Gastrocnemius medialis (tissue), 4 donors: Measurements from ENCODE around the gene SEPHS1. TPM values are rescaled to one million over a fixed set of nuclear protein-coding genes. Genes with fewer than 3 reads are reported as not detected.

ENCODE experiments used
- ATAC-seq, 2 donors: fragments of 150-250 bp; one replicate each; pipeline ENCODE4 v1.9.1; 2016
- DNase-seq, 2 donors: peaks; one replicate each; pipeline ENCODE4 v3.0.0-alpha.2; 2019
- H3K27ac ChIP-seq, 4 donors: fragments of 200-600 bp; sonication (generic); 1 replicate in 1 of 4; 2 replicates in 3 of 4; pipeline ENCODE4 v1.5.1; 2016 to 2018; ENCODE audit warnings: mild to moderate bottlenecking in 2 of 4, moderate library complexity in 1 of 4
- H3K27me3 ChIP-seq, 3 donors: fragments of 200-600 bp; sonication (generic) in 2 of 3; 1 replicate in 1 of 3; 2 replicates in 2 of 3; pipeline versions ENCODE4 v1.5.1 to v1.6.0; 2016 to 2019; ENCODE audit warnings: mild to moderate bottlenecking in 1 of 3, moderate library complexity in 1 of 3
- H3K36me3 ChIP-seq, 2 donors: fragments of 200-600 bp; sonication (generic) in 1 of 2; one replicate each; pipeline ENCODE4 v1.5.1; 2017 to 2018
- H3K4me1 ChIP-seq, 2 donors: fragments of 200-600 bp; sonication (generic) in 1 of 2; one replicate each; pipeline ENCODE4 v1.5.1; 2016 to 2017; ENCODE audit warnings: mild to moderate bottlenecking in 2 of 2
- H3K4me3 ChIP-seq, 4 donors: fragments of 200-600 bp; sonication (generic) in 3 of 4; 1 replicate in 1 of 4; 2 replicates in 3 of 4; pipeline ENCODE4 v1.5.1; 2016 to 2019; ENCODE audit warnings: mild to moderate bottlenecking in 2 of 4
- H3K9me3 ChIP-seq, 3 donors: fragments of 200-600 bp; sonication (generic) in 2 of 3; 1 replicate in 1 of 3; 2 replicates in 2 of 3; pipeline ENCODE4 v1.5.1; 2016 to 2019
- CTCF ChIP-seq, 5 experiments: fragments of 450-650 bp in 3 of 5; fragments of 200-600 bp in 2 of 5; sonication (generic) in 2 of 5; IDR thresholded peaks in 4 of 5; conservative IDR thresholded peaks in 1 of 5; 1 replicate in 4 of 5; 2 replicates in 1 of 5; pipeline ENCODE4 v1.5.1; 2016 to 2019; ENCODE audit warnings: antibody characterized with exemption in 5 of 5, mild to moderate bottlenecking in 3 of 5, moderate library complexity in 3 of 5
- POLR2A ChIP-seq, 2 donors: fragments of 450-650 bp; IDR thresholded peaks; one replicate each; pipeline ENCODE4 v1.6.1; 2017; ENCODE audit warnings: antibody characterized with exemption in 2 of 2, mild to moderate bottlenecking in 2 of 2, moderate library complexity in 2 of 2
- in situ Hi-C, 4 donors: fragments of 200-750 bp; cut with MboI; loops; one replicate each; pipeline versions ENCODE4 v1.15.0 to v1.8.0; 2017; ENCODE audit warnings: low sequenced_read_pairs in 4 of 4
- intact Hi-C: fragments of 100-400 bp; cut with DNase I; formaldehyde crosslinking; loops from one replicate; pipeline ENCODE4 v1.15.1; 2023; ENCODE audit warnings: low total_unique reads
- total RNA-seq, 4 donors: library from RNA; depleted of rRNA; stranded (reverse); fragments of >200 nt; gene quantifications; one replicate each; pipeline versions ENCODE4 v1.1.0 to v1.2.3, GENCODE V29; 2016

The SEPHS1 gene
- total RNA-seq, 4 donors from 2014 or later, result 22.4 to 29.7 (median 27.9) TPM

GRCh38 chr10:13360587-13360986 lies 12.5 kb upstream of the SEPHS1 start:
- in situ Hi-C loops, result loop anchor here in 2 of 4 donors (25.0 kb wide), 2 partner anchors 177 to 227 kb away; partner anchors contain the start of genes BEND7 (in 1 of the 2) and PRPF18 (in 1 of the 2)
- no peak for TF ChIP-seq POLR2A (IDR thresholded peaks at IDR 0.05)
- TF ChIP-seq CTCF (IDR thresholded peaks at IDR 0.05 in 4 of 5, conservative IDR thresholded peaks at IDR 0.05 in 1 of 5), result no peak
- intact Hi-C loops, result no loop called here

DNA sequence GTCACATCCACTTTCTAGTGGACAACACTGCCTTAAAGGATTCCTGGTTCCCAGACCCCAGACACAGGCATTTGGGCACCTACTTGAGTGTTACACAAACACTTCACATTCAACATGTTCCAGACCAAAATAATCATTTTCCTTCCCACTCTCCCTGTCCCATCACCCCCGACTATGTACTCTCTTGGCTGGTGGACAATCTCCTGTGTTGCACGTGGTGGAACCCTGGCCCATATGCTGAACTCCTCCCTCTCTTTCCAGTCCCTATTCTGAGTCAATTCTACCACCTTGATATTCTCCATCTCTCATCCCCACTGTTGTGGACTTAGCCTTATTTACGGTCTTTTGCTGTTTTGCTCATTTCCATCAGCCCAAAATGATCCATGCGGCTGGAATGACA lies 8.3 kb upstream of the SEPHS1 start:
- DNase-seq (no peak), ATAC-seq (no peak)
- in situ Hi-C loops (loop anchor here in 2 of 4 donors (25.0 kb wide), 2 partner anchors 181 to 231 kb away; partner anchors contain the start of genes BEND7 (in 1 of the 2) and PRPF18 (in 1 of the 2)), intact Hi-C loops (no loop called here)
- H3K4me1 ChIP-seq, result no peaks in the 10 kb centered on the region
- no peaks in the 10 kb centered on the region for H3K9me3 ChIP-seq
- H3K27me3 ChIP-seq, result peaks cover 0 to 23% (median 16%) of the 10 kb centered on the region in 3 donors
- no peak overlapping the region for H3K4me3 ChIP-seq
- no peaks in the 10 kb centered on the region for H3K36me3 ChIP-seq
- H3K27ac ChIP-seq, result no peak overlapping the region
- no peak for TF ChIP-seq CTCF (IDR thresholded peaks at IDR 0.05 in 4 of 5, conservative IDR thresholded peaks at IDR 0.05 in 1 of 5)
- TF ChIP-seq POLR2A (IDR thresholded peaks at IDR 0.05), result no peak

More at GRCh38 chr10:13360587-13360986, 12.5 kb upstream of the SEPHS1 start:
- DNase-seq (no peak), ATAC-seq (no peak)
- no peaks in the 10 kb centered on the region for H3K4me1 ChIP-seq
- no peaks in the 10 kb centered on the region for H3K36me3 ChIP-seq
- H3K4me3 ChIP-seq, result no peak overlapping the region
- no peaks in the 10 kb centered on the region for H3K27me3 ChIP-seq
- H3K27ac ChIP-seq, result no peak overlapping the region
- H3K9me3 ChIP-seq, result no peaks in the 10 kb centered on the region

DNA sequence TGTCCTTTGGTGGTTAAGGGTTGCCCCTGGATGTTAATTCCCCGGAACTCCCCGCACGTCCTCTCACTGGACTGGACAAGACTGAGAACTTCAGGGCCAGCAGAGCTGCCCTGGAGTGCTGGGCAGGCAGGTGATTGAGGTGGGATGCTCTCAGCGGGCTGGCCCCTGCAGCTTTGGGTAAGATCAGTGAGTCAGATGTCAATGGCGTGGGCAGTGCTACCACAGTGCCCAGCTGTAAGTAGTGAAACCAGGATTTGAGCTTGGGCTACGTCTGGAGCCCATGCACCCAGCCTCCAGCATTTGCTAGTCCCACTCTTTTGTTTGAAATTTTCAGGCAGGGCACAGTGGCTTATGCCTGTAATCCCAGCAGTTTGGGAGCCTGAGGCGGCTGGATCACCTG lies 6.7 kb upstream of the SEPHS1 start:
- no peak overlapping the region for H3K27ac ChIP-seq
- no peaks in the 10 kb centered on the region for H3K9me3 ChIP-seq
- TF ChIP-seq POLR2A (IDR thresholded peaks at IDR 0.05) (no peak), CTCF (IDR thresholded peaks at IDR 0.05 in 4 of 5, conservative IDR thresholded peaks at IDR 0.05 in 1 of 5) (no peak)
- H3K4me3 ChIP-seq, result no peak overlapping the region
- DNase-seq (no peak), ATAC-seq (no peak)
- H3K36me3 ChIP-seq, result no peaks in the 10 kb centered on the region
- H3K27me3 ChIP-seq, result peaks cover 0 to 23% (median 16%) of the 10 kb centered on the region in 3 donors
- peaks cover 5% of the 10 kb centered on the region in 2 donors for H3K4me1 ChIP-seq
- in situ Hi-C loops, result loop anchor here in 2 of 4 donors (25.0 kb wide), 2 partner anchors 183 to 233 kb away; partner anchors contain the start of genes BEND7 (in 1 of the 2) and PRPF18 (in 1 of the 2)
- intact Hi-C loops, result no loop called here

- H3K36me3 ChIP-seq, result no peaks in the 10 kb centered on the region
- TF ChIP-seq POLR2A (IDR thresholded peaks at IDR 0.05) (no peak), CTCF (IDR thresholded peaks at IDR 0.05 in 4 of 5, conservative IDR thresholded peaks at IDR 0.05 in 1 of 5) (no peak)
- H3K9me3 ChIP-seq, result no peaks in the 10 kb centered on the region
- intact Hi-C loops (no loop called here), in situ Hi-C loops (loop anchor here in 2 of 4 donors (25.0 kb wide), 2 partner anchors 185 to 235 kb away; partner anchors contain the start of genes BEND7 (in 1 of the 2) and PRPF18 (in 1 of the 2))
- ATAC-seq (no peak), DNase-seq (no peak)
- H3K4me1 ChIP-seq, result peaks cover 14 to 15% of the 10 kb centered on the region in 2 donors
- H3K27me3 ChIP-seq, result peaks cover 0 to 23% (median 16%) of the 10 kb centered on the region in 3 donors
- no peak overlapping the region for H3K27ac ChIP-seq
- no peak overlapping the region for H3K4me3 ChIP-seq
These were observed 4.4 kb upstream of the SEPHS1 start for GRCh38 chr10:13352519-13352918.
